ENCODE measurements around the gene UGGT2.

DNA sequence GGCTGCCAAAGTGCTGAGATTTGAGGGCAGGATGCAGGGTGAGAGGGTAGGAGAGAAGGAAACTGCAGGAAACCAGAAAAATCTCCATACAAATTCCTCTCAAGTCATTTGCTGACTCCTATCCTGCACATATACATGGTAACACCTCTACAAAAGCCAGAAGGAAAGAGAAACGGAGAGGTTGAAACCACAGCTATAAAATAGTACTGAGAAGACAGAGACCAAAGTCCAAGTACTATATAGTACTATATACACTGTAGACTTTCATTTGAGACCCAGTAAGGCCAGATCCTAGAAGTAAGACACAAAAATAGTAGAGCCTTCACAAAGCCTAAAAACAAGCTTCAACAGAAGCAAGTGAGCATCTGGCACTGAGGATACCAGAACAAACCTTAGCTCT lies 103.1 kb downstream of the UGGT2 start:
- TF ChIP-seq EZH2 (IDR thresholded peaks at IDR 0.05; ENCODE audit: insufficient read depth, poor library complexity, severe bottlenecking), result no peak
- no peak for TF ChIP-seq EZH2phosphoT487 (IDR thresholded peaks at IDR 0.05; ENCODE audit: insufficient read depth, low read depth)

Data from GM23248 (cell line).